GM19438 (cell line): ENCODE measurements around the gene PTCRA.

Source experiments
- ATAC-seq: cut with Tn5 transposase; IDR thresholded peaks from one replicate; pipeline ENCODE4 v1.9.1; 2021; ENCODE audit warnings: low read depth; ENCODE audit not compliant: unreplicated experiment

Gene PTCRA

GRCh38 chr6:42968783-42969182, 52.9 kb downstream of the PTCRA start:
- ATAC-seq = no peak

GRCh38 chr6:42969431-42969830, 53.6 kb downstream of the PTCRA start:
- ATAC-seq = no peak

GRCh38 chr6:42969934-42970333, 54.1 kb downstream of the PTCRA start:
- ATAC-seq = no peak

- ATAC-seq = no peak
Measured at GRCh38 chr6:42970871-42971612, 55.2 kb downstream of the PTCRA start.

GRCh38 chr6:42971746-42972327, 56.0 kb downstream of the PTCRA start:
- ATAC-seq = no peak

GRCh38 chr6:42973926-42974325, 58.1 kb downstream of the PTCRA start:
- ATAC-seq = no peak

GRCh38 chr6:42974919-42975505, 59.2 kb downstream of the PTCRA start:
- ATAC-seq = no peak
